Hypothalamus (tissue), 51 donors: ENCODE measurements around the gene UBE2H.
A peak's percentile ranks its signal among the peaks of the same experiment; 100 is the strongest.

ENCODE experiments used
- DNase-seq, 51 donors: peaks; one replicate each; lab custom pipeline; 2025; lab: John Stamatoyannopoulos, UW

Gene UBE2H

GRCh38 chr7:129951226-129952085 lies 1.3 kb downstream of the UBE2H start:
- peak in 19 of 51 donors; percentile 2 to 71 (median 17) for DNase-seq

- no peak for DNase-seq
These were observed 1.9 kb downstream of the UBE2H start for GRCh38 chr7:129950933-129951225.

GRCh38 chr7:129950191-129950932 lies 2.4 kb downstream of the UBE2H start:
- peak in 3 of 51 donors; percentile 3 to 68 (median 37) for DNase-seq

DNA sequence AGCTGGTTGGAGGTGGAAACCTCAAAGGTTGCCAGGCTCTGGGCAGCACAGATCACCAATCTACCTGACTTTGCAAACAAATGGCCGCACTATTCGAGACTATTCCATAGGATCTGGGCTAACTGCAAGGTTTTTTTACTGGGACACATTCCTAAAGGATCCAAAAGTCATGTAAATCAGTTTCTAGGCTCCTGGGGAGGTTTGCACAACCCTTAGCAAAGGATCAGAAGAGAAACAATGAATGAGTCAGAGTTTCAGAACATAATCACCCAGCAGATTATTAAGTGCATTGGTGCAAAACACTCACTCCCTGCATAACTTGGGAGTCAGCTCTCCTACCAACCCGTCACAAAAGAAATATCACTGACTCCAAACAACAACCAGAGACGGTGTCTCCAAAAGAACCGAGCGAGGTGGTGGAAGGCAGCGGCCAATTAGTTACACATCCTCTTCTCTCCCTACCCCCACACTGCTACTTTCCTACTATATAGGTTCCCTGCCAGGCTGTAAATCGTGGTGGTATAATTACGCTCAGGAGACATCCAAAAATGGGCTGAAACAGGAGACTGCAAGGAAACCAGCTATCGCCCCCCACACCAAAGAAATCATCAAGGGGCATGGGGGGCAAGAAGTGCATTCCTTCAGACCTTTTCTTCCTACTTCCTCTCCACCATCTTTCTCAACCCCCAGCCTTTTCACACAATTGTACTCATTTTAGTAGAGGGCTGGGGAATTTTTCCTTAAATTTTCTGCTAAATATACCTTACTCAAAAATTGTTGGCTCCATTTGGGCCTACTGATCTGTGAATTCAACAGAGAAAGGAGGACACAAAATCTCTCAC lies 3.2 kb downstream of the UBE2H start:
- peak in 12 of 51 donors; percentile 3 to 69 (median 20) for DNase-seq

DNA sequence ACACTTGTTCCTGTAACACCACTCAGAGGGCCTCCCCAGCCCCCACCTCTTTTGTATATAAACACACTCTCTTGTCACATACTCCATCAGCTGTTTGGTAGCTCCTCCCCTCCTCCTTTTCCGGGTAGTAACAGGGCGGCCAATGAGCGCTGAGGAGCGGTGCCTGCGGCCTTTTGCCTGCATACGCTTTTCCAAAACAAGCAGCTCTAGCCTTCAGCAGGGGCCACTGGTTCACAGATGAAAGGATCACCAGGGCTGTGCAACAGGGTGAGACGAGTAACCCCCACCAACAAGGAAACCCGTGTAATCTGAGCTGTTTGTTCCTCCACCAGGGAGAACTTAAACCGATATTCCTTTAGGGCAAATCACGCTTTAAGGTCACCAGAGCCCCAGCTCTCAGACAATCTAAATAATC lies 3.9 kb downstream of the UBE2H start:
- peak; percentile 38 to 94 (median 79) for DNase-seq

GRCh38 chr7:129948338-129948737 lies 4.4 kb downstream of the UBE2H start:
- no peak for DNase-seq

GRCh38 chr7:129947701-129948100 lies 5.1 kb downstream of the UBE2H start:
- DNase-seq, result no peak

GRCh38 chr7:129947049-129947448 lies 5.7 kb downstream of the UBE2H start:
- DNase-seq, result no peak

DNA sequence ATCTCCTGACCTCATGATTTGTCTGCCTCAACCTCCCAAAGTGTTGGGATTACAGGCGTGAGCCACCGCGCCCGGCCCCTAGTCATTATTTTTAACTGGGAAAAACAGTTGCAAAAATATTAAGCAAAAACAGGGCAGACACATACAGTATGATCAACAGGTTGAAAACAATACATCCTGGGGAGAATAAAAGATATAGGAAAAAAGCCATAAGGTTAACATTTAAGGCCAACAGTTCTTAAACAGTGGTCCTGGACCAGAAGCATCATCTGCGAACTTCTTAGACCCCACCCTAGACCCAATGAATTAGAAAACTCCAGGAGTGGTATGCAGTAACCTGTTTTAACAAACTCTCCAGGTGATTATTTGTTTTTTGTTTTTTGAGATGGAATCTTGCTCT lies 6.5 kb downstream of the UBE2H start:
- no peak for DNase-seq

DNA sequence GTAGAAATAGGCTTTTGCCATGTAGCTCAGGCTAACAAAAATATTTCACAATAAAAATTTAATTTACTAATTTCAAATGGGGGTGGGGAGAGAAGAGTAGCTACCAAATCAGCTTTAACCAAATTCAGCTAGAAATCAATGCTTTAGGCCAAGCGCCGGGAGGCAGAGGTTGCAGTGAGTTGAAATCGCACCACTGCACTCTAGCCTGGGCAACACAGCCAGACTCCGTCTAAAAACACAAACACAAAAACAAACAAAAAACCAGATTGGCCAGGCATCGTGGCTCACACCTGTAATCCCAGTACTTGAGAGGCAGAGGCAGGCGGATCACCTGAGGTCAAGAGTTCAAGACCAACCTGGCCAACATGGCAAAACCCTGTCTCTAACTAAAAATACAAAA lies 9.4 kb downstream of the UBE2H start:
- no peak for DNase-seq

DNA sequence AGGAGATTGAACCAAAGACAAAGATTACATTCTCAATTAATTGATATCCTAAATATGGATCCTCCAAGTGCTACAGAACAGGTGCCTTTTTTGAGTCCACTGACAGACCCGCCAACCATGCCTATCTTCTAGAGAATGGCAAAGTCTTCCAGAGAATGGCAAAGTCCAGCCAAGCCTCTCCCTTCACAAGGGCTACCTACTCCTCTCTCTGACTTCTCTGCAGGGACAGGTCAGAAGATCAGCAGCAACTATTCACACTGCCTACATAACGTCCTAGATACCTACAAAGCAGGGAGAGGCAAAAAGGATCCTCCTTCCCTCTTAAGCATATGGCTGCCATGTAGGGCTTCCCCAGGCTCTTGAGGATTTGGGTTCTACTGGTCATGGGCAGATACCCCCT lies 12.4 kb downstream of the UBE2H start:
- no peak for DNase-seq

- no peak for DNase-seq
These were observed 12.9 kb downstream of the UBE2H start for GRCh38 chr7:129939881-129940280.

GRCh38 chr7:129933627-129934026 lies 19.1 kb downstream of the UBE2H start:
- DNase-seq, result no peak

DNA sequence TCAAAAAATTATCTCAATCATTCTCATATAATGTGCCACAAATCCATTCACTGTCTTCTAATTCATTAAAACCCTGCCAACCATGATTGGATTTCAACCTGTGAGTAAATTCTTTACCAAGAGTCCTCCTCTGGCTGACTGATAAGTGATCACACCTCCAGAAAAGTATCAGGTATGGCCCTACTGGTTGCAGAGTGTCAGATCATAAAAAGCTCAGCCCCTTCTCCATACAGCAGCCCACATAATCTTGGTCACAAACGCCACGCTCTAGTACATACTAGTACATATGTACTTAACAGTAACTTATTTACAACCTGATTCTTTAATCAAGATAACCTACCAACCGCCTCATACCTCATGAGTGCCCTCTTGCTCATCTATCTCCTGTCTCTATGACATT lies 26.1 kb downstream of the UBE2H start:
- DNase-seq, result no peak

DNA sequence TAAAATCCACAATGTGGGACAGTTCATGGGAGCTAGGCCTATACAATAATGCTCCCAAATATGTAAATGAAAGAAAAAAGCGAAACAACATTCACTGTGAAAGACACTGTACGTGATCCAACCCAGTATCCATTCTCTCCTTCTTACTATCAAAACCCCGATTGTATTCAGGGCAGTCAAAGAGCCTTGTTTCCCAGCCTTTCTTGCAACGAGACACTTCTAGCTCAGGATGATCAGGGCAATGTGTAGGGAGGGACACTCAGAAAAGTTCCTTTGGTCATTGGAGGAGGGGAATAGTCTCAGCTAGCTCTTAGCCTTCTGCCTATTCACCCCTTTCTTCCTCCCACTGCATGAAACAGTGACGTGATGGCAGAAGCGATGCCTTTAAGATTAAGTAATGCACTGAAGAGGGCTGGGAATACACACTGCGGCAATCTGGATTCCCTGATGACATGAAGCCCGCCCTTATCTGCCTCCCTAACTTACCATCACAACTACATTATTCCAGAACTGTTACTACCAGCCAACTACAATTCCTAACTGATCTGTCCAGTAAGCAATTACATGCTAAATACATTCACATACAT lies 27.3 kb downstream of the UBE2H start:
- peak in 6 of 51 donors; percentile 1 to 69 (median 5) for DNase-seq

DNA sequence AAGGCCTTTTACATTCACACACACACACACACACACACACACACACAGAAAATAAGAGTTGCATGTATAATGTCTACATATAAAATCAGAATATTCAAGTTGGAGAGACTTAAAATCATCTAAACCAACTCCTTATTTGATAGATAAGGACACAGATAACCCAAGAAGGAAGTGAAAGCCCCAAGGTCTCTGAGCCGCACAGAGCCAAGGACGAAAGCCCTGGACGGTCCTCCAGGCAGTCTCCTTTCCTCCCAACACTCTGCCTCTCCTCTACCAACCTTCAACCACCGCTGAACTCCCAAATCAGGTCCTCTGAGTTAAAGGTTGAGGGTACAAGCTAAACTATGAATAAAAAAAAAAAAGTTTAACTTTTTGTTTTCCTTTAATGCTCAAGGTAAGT lies 28.2 kb downstream of the UBE2H start:
- DNase-seq, result no peak

DNA sequence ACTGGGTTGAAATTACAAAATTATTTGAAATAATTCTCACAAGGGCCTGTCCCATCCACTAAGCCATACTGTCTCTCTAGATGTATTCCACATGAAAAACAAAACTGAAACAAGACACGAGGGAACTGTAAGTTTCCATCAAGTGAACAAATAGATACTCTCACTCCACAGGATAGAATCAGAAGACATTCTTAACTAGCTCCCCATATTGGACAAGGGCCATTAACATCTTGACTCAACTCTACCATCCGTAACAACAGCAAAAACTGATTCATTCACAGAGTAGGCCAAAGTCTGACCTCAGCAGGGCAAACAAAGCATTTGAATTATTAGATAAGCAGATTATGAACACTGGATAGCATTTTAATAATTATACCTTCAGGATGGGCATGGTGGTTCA lies 29.1 kb downstream of the UBE2H start:
- DNase-seq, result no peak

- DNase-seq, result no peak
These were observed 33.3 kb downstream of the UBE2H start for GRCh38 chr7:129919492-129919891.

DNA sequence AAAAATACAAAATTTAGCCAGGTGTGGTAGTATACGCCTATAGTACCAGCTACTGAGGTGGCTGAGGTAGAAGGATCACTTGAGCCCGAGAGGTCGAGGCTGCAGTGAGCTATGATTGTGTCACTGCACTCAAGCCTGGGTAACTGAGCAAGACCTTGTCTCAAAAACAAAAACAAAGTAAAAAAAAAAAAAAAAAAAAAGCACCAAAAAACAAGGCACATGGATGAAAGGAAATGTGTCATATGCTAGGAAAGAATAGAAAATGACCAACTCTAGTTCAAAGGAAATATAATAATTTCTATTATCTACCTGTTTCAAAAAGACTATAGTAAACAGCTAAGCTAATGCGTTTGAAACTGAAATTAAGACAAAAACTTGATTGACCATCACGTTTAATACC lies 33.8 kb downstream of the UBE2H start:
- no peak for DNase-seq

DNA sequence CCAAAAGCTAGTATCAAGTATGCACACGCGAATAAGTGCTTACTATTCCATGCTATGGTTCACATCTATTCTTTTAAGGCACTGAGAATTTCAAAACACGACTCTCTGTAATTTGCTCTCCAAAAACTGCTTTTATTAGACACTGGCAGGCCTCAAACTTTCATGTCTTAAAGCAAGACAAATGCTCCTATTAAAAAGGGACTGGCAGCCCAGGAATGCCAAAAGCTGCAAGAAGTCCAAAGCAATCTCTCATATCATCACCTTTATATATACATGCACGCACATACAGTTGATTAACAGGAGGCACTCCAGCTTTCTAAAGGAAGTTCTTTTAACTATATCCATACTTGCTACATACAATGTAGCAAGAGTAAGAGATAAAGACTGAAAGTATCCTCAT lies 34.8 kb downstream of the UBE2H start:
- DNase-seq, result no peak
